ENCODE measurements around the gene CENPO. TPM values are rescaled to one million over a fixed set of nuclear protein-coding genes. Genes with fewer than 3 reads are reported as not detected.

Gene CENPO
- total RNA-seq, 4 donors from 2014 or later, result 4.2 to 8.9 (median 6.3) TPM

DNA sequence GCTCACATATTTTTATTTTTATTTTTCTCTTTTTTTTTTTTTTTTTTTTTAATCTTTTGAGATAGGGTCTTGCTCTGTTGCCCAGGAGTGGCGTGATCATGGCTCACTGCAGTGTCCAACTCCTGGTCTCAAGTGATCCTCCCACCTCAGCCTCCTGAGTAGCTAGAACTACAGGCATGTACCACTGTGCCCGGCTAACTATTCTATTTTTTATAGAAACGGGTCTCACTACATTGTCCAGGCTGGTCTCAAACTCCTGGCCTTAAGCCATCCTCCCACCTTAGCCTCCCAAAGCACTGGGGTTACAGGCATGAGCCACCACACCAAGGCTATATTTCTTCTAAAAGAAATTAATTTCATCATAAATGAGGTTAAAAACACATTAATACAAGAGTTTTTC is 45.9 kb upstream of the CENPO start:
- intact Hi-C loops (cut with DNase I), result no loop called here
- Histone ChIP-seq H3K27me3 (no peaks in the 10 kb centered on the region), H3K9me3 (no peaks in the 10 kb centered on the region), H3K27ac (no peak overlapping the region), H3K4me3 (replicated peaks in 1 of 3) (no peak overlapping the region), H3K36me3 (no peaks in the 10 kb centered on the region), H3K4me1 (peaks cover 10 to 13% of the 10 kb centered on the region in 2 donors)
- TF ChIP-seq POLR2A (IDR thresholded peaks at IDR 0.05), result no peak
- TF ChIP-seq, protein P1, sequence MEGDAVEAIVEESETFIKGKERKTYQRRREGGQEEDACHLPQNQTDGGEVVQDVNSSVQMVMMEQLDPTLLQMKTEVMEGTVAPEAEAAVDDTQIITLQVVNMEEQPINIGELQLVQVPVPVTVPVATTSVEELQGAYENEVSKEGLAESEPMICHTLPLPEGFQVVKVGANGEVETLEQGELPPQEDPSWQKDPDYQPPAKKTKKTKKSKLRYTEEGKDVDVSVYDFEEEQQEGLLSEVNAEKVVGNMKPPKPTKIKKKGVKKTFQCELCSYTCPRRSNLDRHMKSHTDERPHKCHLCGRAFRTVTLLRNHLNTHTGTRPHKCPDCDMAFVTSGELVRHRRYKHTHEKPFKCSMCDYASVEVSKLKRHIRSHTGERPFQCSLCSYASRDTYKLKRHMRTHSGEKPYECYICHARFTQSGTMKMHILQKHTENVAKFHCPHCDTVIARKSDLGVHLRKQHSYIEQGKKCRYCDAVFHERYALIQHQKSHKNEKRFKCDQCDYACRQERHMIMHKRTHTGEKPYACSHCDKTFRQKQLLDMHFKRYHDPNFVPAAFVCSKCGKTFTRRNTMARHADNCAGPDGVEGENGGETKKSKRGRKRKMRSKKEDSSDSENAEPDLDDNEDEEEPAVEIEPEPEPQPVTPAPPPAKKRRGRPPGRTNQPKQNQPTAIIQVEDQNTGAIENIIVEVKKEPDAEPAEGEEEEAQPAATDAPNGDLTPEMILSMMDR (IDR thresholded peaks at IDR 0.05), result no peak
- 100% methylated on average over 3 of the region's 3 CpGs for WGBS, 2 donors
- no peak for DNase-seq

DNA sequence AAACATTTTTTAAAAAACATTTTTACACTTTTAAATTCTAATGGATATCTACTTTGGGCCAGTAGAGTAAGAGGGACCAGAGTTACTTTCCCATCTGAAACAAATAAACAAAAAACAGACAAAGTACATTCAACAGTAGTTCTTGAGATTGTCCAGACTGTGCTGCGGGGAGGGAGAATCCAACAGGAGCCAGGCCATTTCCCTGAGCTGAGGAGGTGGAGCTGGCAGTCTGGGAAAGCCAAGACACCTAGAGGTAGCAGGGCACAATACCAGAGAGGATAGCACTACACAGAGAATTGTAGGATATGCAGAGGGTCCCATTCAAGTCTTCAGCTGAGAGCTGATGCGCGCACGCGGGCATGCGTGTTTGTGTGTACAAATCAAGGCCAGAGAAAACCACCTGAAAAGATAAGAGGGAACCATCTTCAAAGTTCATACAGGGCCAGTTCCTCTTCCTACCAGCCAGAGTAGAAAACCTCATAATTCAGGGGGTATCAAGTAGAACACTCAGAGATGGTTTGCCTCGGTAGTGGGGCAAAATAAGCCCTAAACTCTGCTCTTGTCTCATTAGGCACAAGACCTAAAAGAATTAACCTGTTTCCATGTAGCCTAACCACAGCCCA is 44.0 kb upstream of the CENPO start:
- H3K36me3 ChIP-seq, result peaks cover 0 to 8% of the 10 kb centered on the region in 2 donors
- TF ChIP-seq, protein P1 (IDR thresholded peaks at IDR 0.05), result no peak
- no peak for TF ChIP-seq POLR2A (IDR thresholded peaks at IDR 0.05)
- H3K4me3 ChIP-seq (replicated peaks in 1 of 3), result no peak overlapping the region
- intact Hi-C loops (cut with DNase I), result no loop called here
- no peaks in the 10 kb centered on the region for H3K9me3 ChIP-seq
- DNase-seq, result no peak
- 95% methylated on average over 7 of the region's 7 CpGs for WGBS, 2 donors
- no peak overlapping the region for H3K27ac ChIP-seq
- peaks cover 6 to 7% of the 10 kb centered on the region in 2 donors for H3K4me1 ChIP-seq
- no peaks in the 10 kb centered on the region for H3K27me3 ChIP-seq

DNA sequence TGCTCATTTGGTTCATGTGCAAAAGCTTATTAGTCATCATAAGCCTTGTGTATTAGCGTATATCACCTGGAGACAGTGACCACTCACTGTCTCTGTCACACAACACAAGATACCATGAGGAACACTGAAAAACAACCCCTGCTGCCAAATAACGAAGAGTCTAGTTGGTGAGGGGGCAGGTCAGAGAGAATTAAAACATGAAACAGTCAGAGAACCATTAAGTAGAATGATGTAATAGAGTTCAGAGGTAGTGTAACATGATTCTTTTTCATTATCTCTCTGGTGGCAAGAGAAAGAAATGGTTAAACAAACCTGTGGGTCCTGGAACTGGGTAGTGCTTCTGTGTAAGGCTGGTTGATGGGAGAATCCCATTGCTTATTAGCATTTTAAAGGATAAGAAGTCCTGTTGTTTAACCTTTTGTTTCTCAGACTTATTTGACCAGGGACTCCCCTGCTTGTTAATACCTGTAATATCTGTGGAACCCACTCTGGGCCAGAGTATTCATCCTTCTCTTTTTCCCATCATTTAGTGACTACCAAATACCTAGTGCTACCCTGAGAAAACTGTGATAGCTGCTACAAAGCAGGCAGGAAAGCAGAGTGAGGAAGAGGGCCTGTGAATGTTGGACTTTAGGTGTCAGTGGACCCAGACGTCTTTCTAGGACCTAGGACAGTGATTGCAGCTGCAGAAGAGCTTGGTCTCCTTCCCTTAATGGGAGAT is 38.1 kb upstream of the CENPO start:
- Histone ChIP-seq H3K27ac (no peak overlapping the region), H3K9me3 (no peaks in the 10 kb centered on the region), H3K27me3 (no peaks in the 10 kb centered on the region), H3K4me3 (replicated peaks in 1 of 3) (no peak overlapping the region), H3K4me1 (no peaks in the 10 kb centered on the region), H3K36me3 (peaks cover 11 to 15% of the 10 kb centered on the region in 2 donors)
- 92 to 95% methylated on average over 3 of the region's 3 CpGs for WGBS, 2 donors
- TF ChIP-seq, protein P1 (IDR thresholded peaks at IDR 0.05), result no peak
- no peak for TF ChIP-seq POLR2A (IDR thresholded peaks at IDR 0.05)
- intact Hi-C loops (cut with DNase I), result no loop called here
- DNase-seq, result no peak

DNA sequence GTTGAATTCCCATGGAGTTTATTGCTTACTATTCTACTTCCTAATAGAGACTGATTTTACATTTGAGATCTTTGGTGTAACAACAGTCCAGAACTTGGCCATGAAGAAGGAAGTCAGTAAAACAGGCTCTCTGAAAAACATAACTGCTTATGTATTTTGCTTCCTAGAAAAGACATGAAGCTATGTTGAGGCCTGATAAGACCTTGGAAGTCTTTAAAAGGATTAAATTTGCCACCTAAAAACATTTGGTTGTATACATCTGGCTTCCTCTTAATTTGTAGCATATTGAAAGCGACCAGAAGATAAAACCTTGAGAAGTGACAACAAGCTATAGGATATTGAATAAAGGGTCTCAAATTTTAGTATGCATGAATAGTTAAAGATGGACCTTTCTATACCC is 36.4 kb upstream of the CENPO start:
- H3K4me3 ChIP-seq (replicated peaks in 1 of 3), result no peak overlapping the region
- no peak overlapping the region for H3K27ac ChIP-seq
- H3K36me3 ChIP-seq, result peaks cover 11 to 15% of the 10 kb centered on the region in 2 donors
- 98% methylated on average over 1 of the region's 1 CpG for WGBS, 2 donors
- intact Hi-C loops (cut with DNase I), result no loop called here
- no peak for DNase-seq
- H3K27me3 ChIP-seq, result no peaks in the 10 kb centered on the region
- no peak for TF ChIP-seq POLR2A (IDR thresholded peaks at IDR 0.05)
- TF ChIP-seq, protein P1 (IDR thresholded peaks at IDR 0.05), result no peak
- no peaks in the 10 kb centered on the region for H3K9me3 ChIP-seq
- H3K4me1 ChIP-seq, result no peaks in the 10 kb centered on the region

DNA sequence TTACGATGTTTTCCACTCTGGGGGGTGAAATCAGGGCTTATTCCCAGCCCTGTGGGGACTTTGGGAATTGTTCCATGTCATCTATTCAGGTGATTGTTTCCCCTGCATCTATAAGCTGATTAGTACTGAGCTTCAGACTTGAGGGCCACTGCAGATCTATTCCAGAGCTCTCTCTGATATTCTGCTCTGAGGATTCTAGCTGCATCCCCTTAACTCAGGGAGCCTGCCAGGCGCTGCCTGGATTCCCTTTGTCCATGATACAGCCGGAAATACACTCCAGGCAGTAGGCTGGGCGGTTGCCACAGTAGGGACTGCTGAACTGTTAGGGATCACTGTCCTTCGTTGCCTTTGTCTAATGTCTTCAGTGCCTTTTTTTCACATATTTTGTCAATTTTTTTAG is 31.4 kb upstream of the CENPO start:
- DNase-seq, result no peak
- no peaks in the 10 kb centered on the region for H3K9me3 ChIP-seq
- 92 to 96% methylated on average over 5 of the region's 5 CpGs for WGBS, 2 donors
- no peak overlapping the region for H3K4me3 ChIP-seq (replicated peaks in 1 of 3)
- H3K36me3 ChIP-seq, result peaks cover 11 to 13% of the 10 kb centered on the region in 2 donors
- TF ChIP-seq, protein P1 (IDR thresholded peaks at IDR 0.05), result no peak
- TF ChIP-seq POLR2A (IDR thresholded peaks at IDR 0.05), result no peak
- no peak overlapping the region for H3K27ac ChIP-seq
- intact Hi-C loops (cut with DNase I), result no loop called here
- H3K4me1 ChIP-seq, result peaks cover 0 to 3% of the 10 kb centered on the region in 2 donors
- H3K27me3 ChIP-seq, result no peaks in the 10 kb centered on the region

Data from thyroid gland (tissue), 4 donors.